ENCODE measurements around the gene RAI14. TPM values are rescaled to one million over a fixed set of nuclear protein-coding genes. Genes with fewer than 3 reads are reported as not detected.

Gene RAI14
- total RNA-seq, 2 experiments from 2014 or later, result 0.92 to 12.3 TPM

DNA sequence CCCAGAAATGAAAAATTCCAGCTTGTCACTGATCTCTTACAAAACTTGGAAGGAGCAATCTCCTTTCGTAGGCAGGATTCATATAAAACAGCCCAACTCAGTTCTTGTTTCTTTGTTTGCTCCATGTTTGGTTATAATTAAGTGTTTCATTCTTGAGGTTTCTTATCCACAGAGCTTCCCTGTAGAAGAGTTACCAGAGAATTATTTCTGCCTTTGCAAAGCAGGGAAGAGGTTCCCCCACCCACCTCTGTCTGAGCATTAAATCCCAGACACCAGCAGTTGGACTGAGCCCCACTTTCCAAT is 34.1 kb upstream of the RAI14 start:
- Histone ChIP-seq H3K4me3 (ENCODE audit: low read depth, low read length, poor library complexity, severe bottlenecking) (no peak overlapping the region), H2AFZ (ENCODE audit: low read length) (no peak overlapping the region), H3K9me3 (ENCODE audit: low read length) (no peaks in the 10 kb centered on the region), H3K4me2 (ENCODE audit: low read length) (no peak overlapping the region), H3K9me2 (ENCODE audit: insufficient read depth, low read length) (no peaks in the 10 kb centered on the region), H3K27ac (ENCODE audit: low read depth, low read length, poor library complexity, severe bottlenecking) (no peak overlapping the region), H4K20me1 (ENCODE audit: insufficient read depth, low read length) (no peaks in the 10 kb centered on the region), H3K36me3 (ENCODE audit: insufficient read depth, low read length) (no peaks in the 10 kb centered on the region), H3K79me2 (ENCODE audit: insufficient read depth, low read depth, low read length) (no peaks in the 10 kb centered on the region), H3K4me1 (ENCODE audit: insufficient read depth, low read length, poor library complexity, severe bottlenecking) (no peaks in the 10 kb centered on the region)
- no peak for TF ChIP-seq EZH2phosphoT487 (IDR thresholded peaks at IDR 0.05; ENCODE audit: borderline replicate concordance, low read depth, low read length)
- TF ChIP-seq, protein P1, sequence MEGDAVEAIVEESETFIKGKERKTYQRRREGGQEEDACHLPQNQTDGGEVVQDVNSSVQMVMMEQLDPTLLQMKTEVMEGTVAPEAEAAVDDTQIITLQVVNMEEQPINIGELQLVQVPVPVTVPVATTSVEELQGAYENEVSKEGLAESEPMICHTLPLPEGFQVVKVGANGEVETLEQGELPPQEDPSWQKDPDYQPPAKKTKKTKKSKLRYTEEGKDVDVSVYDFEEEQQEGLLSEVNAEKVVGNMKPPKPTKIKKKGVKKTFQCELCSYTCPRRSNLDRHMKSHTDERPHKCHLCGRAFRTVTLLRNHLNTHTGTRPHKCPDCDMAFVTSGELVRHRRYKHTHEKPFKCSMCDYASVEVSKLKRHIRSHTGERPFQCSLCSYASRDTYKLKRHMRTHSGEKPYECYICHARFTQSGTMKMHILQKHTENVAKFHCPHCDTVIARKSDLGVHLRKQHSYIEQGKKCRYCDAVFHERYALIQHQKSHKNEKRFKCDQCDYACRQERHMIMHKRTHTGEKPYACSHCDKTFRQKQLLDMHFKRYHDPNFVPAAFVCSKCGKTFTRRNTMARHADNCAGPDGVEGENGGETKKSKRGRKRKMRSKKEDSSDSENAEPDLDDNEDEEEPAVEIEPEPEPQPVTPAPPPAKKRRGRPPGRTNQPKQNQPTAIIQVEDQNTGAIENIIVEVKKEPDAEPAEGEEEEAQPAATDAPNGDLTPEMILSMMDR (conservative IDR thresholded peaks at IDR 0.05; ENCODE audit: low read length), result no peak
- intact Hi-C loops (cut with micrococcal nuclease; ENCODE audit: unreplicated experiment), result no loop called here
- no TSS peak for BruUV-seq (replicated peaks)
- POLR2A ChIA-PET, result interaction anchor here (0.6 kb wide), 1 partner anchor 552 kb away, joined by 3 read pairs; no protein-coding TSS in a partner anchor
- CTCF ChIA-PET (ENCODE audit: unreplicated experiment), result no interaction called here
- DNase-seq (ENCODE audit: low spot score), result no peak

DNA sequence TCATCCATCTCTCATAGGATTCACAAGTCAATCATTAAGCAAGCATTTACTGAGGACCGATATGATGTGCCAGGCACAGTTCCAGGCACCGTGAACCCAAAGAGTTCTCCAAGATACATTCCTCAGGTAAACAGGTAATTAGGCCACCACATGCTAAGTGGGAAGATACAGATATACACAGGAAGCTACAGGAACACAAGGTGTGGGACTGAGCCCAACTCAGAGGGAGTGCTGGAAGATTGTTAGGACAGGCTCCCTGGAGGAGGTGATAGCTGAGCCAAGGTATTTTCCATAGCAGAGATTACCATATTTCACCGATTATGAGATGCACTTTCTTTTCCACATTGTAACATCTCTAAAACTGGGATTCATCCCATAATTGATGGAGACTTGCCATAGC is 31.4 kb upstream of the RAI14 start:
- intact Hi-C loops (cut with micrococcal nuclease; ENCODE audit: unreplicated experiment), result no loop called here
- Histone ChIP-seq H3K4me2 (ENCODE audit: low read length) (no peak overlapping the region), H3K36me3 (ENCODE audit: insufficient read depth, low read length) (no peaks in the 10 kb centered on the region), H3K4me1 (ENCODE audit: insufficient read depth, low read length, poor library complexity, severe bottlenecking) (no peaks in the 10 kb centered on the region), H2AFZ (ENCODE audit: low read length) (no peak overlapping the region), H3K27ac (ENCODE audit: low read depth, low read length, poor library complexity, severe bottlenecking) (no peak overlapping the region), H3K9me3 (ENCODE audit: low read length) (no peaks in the 10 kb centered on the region), H3K9me2 (ENCODE audit: insufficient read depth, low read length) (no peaks in the 10 kb centered on the region), H3K79me2 (ENCODE audit: insufficient read depth, low read depth, low read length) (no peaks in the 10 kb centered on the region), H4K20me1 (ENCODE audit: insufficient read depth, low read length) (no peaks in the 10 kb centered on the region), H3K4me3 (ENCODE audit: low read depth, low read length, poor library complexity, severe bottlenecking) (no peak overlapping the region)
- CTCF ChIA-PET (ENCODE audit: unreplicated experiment), result no interaction called here
- POLR2A ChIA-PET, result no interaction called here
- BruUV-seq (replicated peaks), result no TSS peak
- TF ChIP-seq EZH2phosphoT487 (IDR thresholded peaks at IDR 0.05; ENCODE audit: borderline replicate concordance, low read depth, low read length), result no peak
- TF ChIP-seq, protein P1 (conservative IDR thresholded peaks at IDR 0.05; ENCODE audit: low read length), result no peak
- no peak for DNase-seq (ENCODE audit: low spot score)

DNA sequence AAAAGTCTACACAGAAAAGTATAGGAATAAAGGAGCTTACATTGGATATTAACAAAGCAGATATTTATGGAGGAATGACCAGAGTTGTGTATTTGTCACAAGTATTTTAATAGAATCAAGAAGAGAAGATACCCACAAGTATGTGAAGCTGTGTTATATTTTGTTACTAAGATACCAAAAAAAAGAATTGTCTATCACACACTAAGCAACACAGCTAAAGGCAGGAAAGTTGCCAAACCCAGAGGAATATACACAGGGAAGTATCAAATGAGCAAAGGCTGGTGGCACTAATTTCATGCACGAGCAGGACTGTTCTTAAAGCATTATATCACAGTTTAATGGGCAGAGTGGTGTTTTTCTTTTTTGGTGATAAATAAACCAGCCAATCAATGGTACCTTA is 30.9 kb upstream of the RAI14 start:
- H4K20me1 ChIP-seq (ENCODE audit: insufficient read depth, low read length), result no peaks in the 10 kb centered on the region
- no peaks in the 10 kb centered on the region for H3K36me3 ChIP-seq (ENCODE audit: insufficient read depth, low read length)
- no peaks in the 10 kb centered on the region for H3K79me2 ChIP-seq (ENCODE audit: insufficient read depth, low read depth, low read length)
- no peak for TF ChIP-seq EZH2phosphoT487 (IDR thresholded peaks at IDR 0.05; ENCODE audit: borderline replicate concordance, low read depth, low read length)
- TF ChIP-seq, protein P1 (conservative IDR thresholded peaks at IDR 0.05; ENCODE audit: low read length), result no peak
- ChIA-PET CTCF (ENCODE audit: unreplicated experiment) (no interaction called here), POLR2A (no interaction called here)
- no peak overlapping the region for H2AFZ ChIP-seq (ENCODE audit: low read length)
- no peaks in the 10 kb centered on the region for H3K9me2 ChIP-seq (ENCODE audit: insufficient read depth, low read length)
- BruUV-seq (replicated peaks), result no TSS peak
- H3K9me3 ChIP-seq (ENCODE audit: low read length), result no peaks in the 10 kb centered on the region
- no peak for DNase-seq (ENCODE audit: low spot score)
- no peak overlapping the region for H3K27ac ChIP-seq (ENCODE audit: low read depth, low read length, poor library complexity, severe bottlenecking)
- H3K4me1 ChIP-seq (ENCODE audit: insufficient read depth, low read length, poor library complexity, severe bottlenecking), result no peaks in the 10 kb centered on the region
- intact Hi-C loops (cut with micrococcal nuclease; ENCODE audit: unreplicated experiment), result no loop called here
- H3K4me2 ChIP-seq (ENCODE audit: low read length), result no peak overlapping the region
- H3K4me3 ChIP-seq (ENCODE audit: low read depth, low read length, poor library complexity, severe bottlenecking), result no peak overlapping the region
